ENCODE results near the gene TEPSIN.
"Not testable (repeated sequence)": the region's sequence is repeated elsewhere in the genome, so short reads cannot be mapped to it uniquely, and the experiment has no call there.

TEPSIN gene

DNA sequence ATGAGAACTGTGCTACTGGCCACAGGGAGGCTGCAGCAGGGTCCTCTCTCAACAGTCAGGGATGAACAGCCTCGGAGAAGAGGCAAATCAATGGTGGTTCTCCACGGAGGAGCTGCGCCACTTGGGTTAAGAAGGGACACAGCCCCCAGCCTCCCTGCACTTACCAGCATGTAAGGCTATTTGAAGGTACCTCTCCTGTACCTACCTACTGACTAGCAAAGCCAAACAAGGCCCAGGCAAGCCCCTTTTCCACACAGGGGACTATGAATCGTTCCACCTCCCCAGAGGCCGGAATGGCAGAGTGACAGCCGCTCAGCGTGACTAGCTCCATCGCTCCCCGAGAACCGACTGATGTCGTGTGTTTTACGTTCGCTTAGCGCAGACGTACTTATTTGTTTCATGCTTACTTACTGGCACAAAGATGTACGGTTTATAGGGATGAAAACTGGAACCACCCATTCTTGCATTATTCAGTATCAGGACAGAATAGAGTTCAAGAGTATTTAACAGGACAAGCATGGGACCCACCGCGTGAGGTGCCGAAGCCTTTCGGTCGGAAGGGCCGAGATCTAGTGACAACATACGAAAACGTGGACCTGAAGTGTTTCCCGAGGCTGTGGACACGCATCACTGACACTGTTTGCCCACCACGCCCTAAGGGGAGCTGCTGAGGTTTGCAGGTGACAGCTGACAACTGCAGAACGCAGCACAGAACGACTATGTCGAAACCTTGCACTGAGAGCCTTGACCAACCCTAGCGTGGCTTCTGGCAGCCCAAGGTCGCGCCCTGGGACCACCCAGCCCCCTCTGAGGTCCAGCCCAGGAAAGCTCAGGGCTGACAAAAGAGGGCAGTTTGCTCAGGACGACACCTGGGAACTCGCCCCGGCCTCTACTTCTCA is 1.0 kb downstream of the TEPSIN start:
- DNase-seq (ENCODE audit: extremely low read depth in 1 of 2, low read depth in 1 of 2) = no peak

DNA sequence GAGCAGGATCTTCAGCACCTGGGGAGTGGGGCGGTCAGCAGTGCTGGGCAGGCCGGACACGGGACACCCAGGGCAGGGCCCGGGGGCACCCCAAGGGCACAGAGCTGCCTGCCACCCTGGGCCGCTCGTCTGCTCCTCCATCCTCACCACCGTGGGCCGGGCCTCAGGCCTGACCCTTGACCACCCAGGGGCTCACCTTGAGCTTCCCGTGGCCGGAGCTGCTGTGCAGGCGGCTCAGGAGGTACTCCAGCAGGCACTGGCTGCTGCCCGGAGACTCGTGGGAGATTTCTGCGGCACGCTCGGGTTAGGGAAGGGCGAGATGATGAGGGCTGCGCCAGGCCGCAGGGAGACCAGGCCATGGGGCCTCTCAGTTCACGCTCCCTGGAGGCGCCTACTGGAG is 2.1 kb downstream of the TEPSIN start:
- no peak for DNase-seq (ENCODE audit: extremely low read depth in 1 of 2, low read depth in 1 of 2)

GRCh38 chr17:81235822-81236740 is 2.8 kb downstream of the TEPSIN start:
- no peak for DNase-seq (ENCODE audit: extremely low read depth in 1 of 2, low read depth in 1 of 2)

- no peak for DNase-seq (ENCODE audit: extremely low read depth in 1 of 2, low read depth in 1 of 2)
These were observed 3.7 kb downstream of the TEPSIN start for GRCh38 chr17:81234940-81235821.

DNA sequence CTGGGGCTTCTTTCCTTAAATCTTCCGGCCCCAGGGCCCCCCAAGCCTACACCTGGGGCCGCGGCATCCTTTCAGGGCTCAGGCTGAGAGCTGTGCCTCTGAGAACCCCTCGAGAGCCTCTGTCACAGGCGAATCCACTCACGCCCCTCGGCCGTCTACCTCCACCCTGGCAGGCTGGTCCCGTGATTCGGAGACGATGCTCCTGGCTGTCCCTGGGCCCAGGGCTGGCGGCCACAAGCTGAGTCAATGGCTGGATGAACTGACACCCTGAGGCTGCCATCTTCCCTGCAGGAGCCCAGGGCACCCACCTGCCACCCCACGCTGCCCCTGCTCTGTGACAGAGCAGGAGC is 4.4 kb downstream of the TEPSIN start:
- no peak for DNase-seq (ENCODE audit: extremely low read depth in 1 of 2, low read depth in 1 of 2)

DNA sequence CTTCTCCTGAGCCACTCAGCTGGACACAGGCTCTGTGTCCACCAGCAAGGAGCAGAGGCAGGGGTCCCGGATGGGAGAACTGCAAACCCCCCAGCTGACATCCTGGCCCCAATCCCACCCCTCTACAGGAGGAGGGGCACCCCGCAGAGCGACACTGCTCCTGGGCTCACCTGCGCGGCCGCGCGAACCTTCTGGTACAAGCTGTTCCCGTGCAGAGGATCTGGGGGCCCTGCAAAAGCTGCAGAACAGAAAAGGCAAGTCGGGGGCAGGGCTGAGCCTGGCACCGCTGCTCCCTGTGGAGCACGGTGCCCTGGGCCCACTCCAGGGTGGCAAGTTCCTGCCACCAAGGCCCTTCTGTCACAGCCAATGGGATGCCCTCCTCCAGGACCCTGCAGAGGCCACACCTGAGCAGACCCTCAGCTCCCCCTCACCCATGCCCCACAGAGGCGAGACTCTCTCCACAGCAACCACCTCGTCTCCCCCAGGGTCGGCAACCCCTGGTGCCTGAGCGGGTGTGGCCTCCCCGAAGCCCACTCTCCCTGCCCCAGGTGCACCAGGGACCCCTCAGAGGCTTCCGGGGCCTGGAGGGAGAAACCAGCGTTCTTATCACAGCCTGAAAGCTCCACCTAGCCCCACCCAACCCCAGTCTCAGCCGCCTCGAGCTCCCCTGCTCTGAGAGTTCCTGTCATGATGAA is 4.9 kb downstream of the TEPSIN start:
- DNase-seq (ENCODE audit: extremely low read depth in 1 of 2, low read depth in 1 of 2) = no peak

GRCh38 chr17:81233316-81233715 is 5.5 kb downstream of the TEPSIN start:
- DNase-seq (ENCODE audit: extremely low read depth in 1 of 2, low read depth in 1 of 2) = no peak

- no peak for DNase-seq (ENCODE audit: extremely low read depth in 1 of 2, low read depth in 1 of 2)
These were observed 6.1 kb downstream of the TEPSIN start for GRCh38 chr17:81232616-81233241.

- no peak for DNase-seq (ENCODE audit: extremely low read depth in 1 of 2, low read depth in 1 of 2)
These were observed 6.9 kb downstream of the TEPSIN start for GRCh38 chr17:81231766-81232581.

- no peak for DNase-seq (ENCODE audit: extremely low read depth in 1 of 2, low read depth in 1 of 2)
These were observed 7.7 kb downstream of the TEPSIN start for GRCh38 chr17:81231121-81231645.

GRCh38 chr17:81230043-81230820 is 8.6 kb downstream of the TEPSIN start:
- DNase-seq (ENCODE audit: extremely low read depth in 1 of 2, low read depth in 1 of 2) = no peak

GRCh38 chr17:81229666-81229920 is 9.3 kb downstream of the TEPSIN start:
- no peak for DNase-seq (ENCODE audit: extremely low read depth in 1 of 2, low read depth in 1 of 2)

- no peak for DNase-seq (ENCODE audit: extremely low read depth in 1 of 2, low read depth in 1 of 2)
These were observed 9.8 kb downstream of the TEPSIN start for GRCh38 chr17:81228834-81229665.

DNA sequence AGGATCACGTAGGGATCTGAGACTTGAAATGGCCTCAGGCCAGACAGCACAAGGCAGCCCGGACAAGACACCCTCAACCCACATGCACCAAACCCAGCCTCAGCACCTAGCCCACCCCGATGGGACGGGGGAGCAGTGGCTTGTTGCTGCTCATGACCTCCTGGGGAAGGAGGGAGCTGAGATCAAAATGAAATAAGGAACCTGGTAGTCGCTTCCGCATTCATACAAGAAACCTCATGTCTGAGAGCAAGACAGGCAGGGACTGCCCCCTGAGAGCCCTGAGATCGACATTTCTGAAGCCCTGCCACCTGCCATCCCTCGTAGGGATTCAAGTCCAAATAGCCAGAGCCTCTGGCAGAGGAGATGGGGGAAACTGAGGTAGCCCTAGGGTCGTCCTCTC is 10.4 kb downstream of the TEPSIN start:
- no peak for DNase-seq (ENCODE audit: extremely low read depth in 1 of 2, low read depth in 1 of 2)

DNA sequence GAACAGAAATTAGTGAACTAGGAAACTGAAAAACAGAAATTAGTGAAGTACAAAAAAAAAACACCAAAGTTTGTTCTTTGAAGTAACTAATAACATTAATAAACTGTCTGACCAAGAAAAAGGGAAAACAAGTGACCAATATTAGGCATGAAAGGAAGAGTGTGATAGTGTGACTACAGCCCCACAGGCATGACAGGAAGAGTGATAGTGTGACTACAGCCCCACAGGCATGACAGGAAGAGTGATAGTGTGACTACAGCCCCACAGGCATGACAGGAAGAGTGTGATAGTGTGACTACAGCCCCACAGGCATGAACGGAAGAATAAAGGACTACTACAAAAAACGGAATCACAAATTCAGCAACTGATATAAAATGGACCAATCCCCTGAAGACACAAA is 11.2 kb downstream of the TEPSIN start:
- not testable (repeated sequence) for DNase-seq (ENCODE audit: extremely low read depth in 1 of 2, low read depth in 1 of 2)

GRCh38 chr17:81223762-81224130 is 15.1 kb downstream of the TEPSIN start:
- no peak for DNase-seq (ENCODE audit: extremely low read depth in 1 of 2, low read depth in 1 of 2)
